Measurements from ENCODE around the gene CRYZL1. TPM values are rescaled to one million over a fixed set of nuclear protein-coding genes. Genes with fewer than 3 reads are reported as not detected.

CRYZL1 gene
- total RNA-seq, 1 experiment from 2014 or later: 46.6 TPM

GRCh38 chr21:33687634-33688033, 46.1 kb upstream of the CRYZL1 start:
- H3K4me1 ChIP-seq (ENCODE audit: insufficient read depth, low read length, poor library complexity, severe bottlenecking): peaks cover 34% of the 10 kb centered on the region
- H3K27ac ChIP-seq (ENCODE audit: low read depth, low read length, poor library complexity, severe bottlenecking): no peak overlapping the region
- no peaks in the 10 kb centered on the region for H3K36me3 ChIP-seq (ENCODE audit: insufficient read depth, low read length, poor library complexity, severe bottlenecking)
- no peak overlapping the region for H3K4me3 ChIP-seq (ENCODE audit: low read depth, low read length, poor library complexity, severe bottlenecking)
- H3K9me3 ChIP-seq (ENCODE audit: low read depth, low read length, poor library complexity, severe bottlenecking): no peaks in the 10 kb centered on the region
- POLR2A ChIA-PET (ENCODE audit: low non-redundant PET): interaction anchor here (0.7 kb wide), 1 partner anchor 66 kb away, joined by 4 read pairs; no protein-coding TSS in a partner anchor
- intact Hi-C loops (cut with micrococcal nuclease; ENCODE audit: unreplicated experiment): no loop called here
- no TSS peak for BruUV-seq (replicated peaks)
- CTCF ChIA-PET: no interaction called here
- TF ChIP-seq CTCF (conservative IDR thresholded peaks at IDR 0.05; ENCODE audit: low read depth, low read length) (no peak), EZH2 (IDR thresholded peaks at IDR 0.05; ENCODE audit: borderline replicate concordance, low read depth, low read length, poor library complexity, severe bottlenecking) (no peak)
- no peaks in the 10 kb centered on the region for H3K27me3 ChIP-seq (replicated peaks; ENCODE audit: insufficient read depth, low read depth, low read length, poor library complexity)
- no peak for DNase-seq (ENCODE audit: low spot score)

GRCh38 chr21:33686386-33686785, 44.8 kb upstream of the CRYZL1 start:
- no TSS peak for BruUV-seq (replicated peaks)
- Histone ChIP-seq H3K27me3 (replicated peaks; ENCODE audit: insufficient read depth, low read depth, low read length, poor library complexity) (no peaks in the 10 kb centered on the region), H3K36me3 (ENCODE audit: insufficient read depth, low read length, poor library complexity, severe bottlenecking) (no peaks in the 10 kb centered on the region), H3K9me3 (ENCODE audit: low read depth, low read length, poor library complexity, severe bottlenecking) (no peaks in the 10 kb centered on the region), H3K4me3 (ENCODE audit: low read depth, low read length, poor library complexity, severe bottlenecking) (no peak overlapping the region), H3K27ac (ENCODE audit: low read depth, low read length, poor library complexity, severe bottlenecking) (no peak overlapping the region), H3K4me1 (ENCODE audit: insufficient read depth, low read length, poor library complexity, severe bottlenecking) (peaks cover 34% of the 10 kb centered on the region)
- intact Hi-C loops (cut with micrococcal nuclease; ENCODE audit: unreplicated experiment): no loop called here
- CTCF ChIA-PET: no interaction called here
- TF ChIP-seq CTCF (conservative IDR thresholded peaks at IDR 0.05; ENCODE audit: low read depth, low read length) (no peak), EZH2 (IDR thresholded peaks at IDR 0.05; ENCODE audit: borderline replicate concordance, low read depth, low read length, poor library complexity, severe bottlenecking) (no peak)
- POLR2A ChIA-PET (ENCODE audit: low non-redundant PET): no interaction called here
- DNase-seq (ENCODE audit: low spot score): no peak

GRCh38 chr21:33685613-33686197, 44.2 kb upstream of the CRYZL1 start:
- Histone ChIP-seq H3K36me3 (ENCODE audit: insufficient read depth, low read length, poor library complexity, severe bottlenecking) (no peaks in the 10 kb centered on the region), H3K4me3 (ENCODE audit: low read depth, low read length, poor library complexity, severe bottlenecking) (no peak overlapping the region), H3K9me3 (ENCODE audit: low read depth, low read length, poor library complexity, severe bottlenecking) (no peaks in the 10 kb centered on the region), H3K27me3 (replicated peaks; ENCODE audit: insufficient read depth, low read depth, low read length, poor library complexity) (no peaks in the 10 kb centered on the region), H3K4me1 (ENCODE audit: insufficient read depth, low read length, poor library complexity, severe bottlenecking) (peaks cover 34% of the 10 kb centered on the region), H3K27ac (ENCODE audit: low read depth, low read length, poor library complexity, severe bottlenecking) (no peak overlapping the region)
- TF ChIP-seq EZH2 (IDR thresholded peaks at IDR 0.05; ENCODE audit: borderline replicate concordance, low read depth, low read length, poor library complexity, severe bottlenecking): no peak
- TF ChIP-seq CTCF (conservative IDR thresholded peaks at IDR 0.05; ENCODE audit: low read depth, low read length): no peak
- peak; percentile 25 for DNase-seq (ENCODE audit: low spot score)
- no TSS peak for BruUV-seq (replicated peaks)
- CTCF ChIA-PET: no interaction called here
- POLR2A ChIA-PET (ENCODE audit: low non-redundant PET): no interaction called here
- intact Hi-C loops (cut with micrococcal nuclease; ENCODE audit: unreplicated experiment): no loop called here
